ENCODE data around the gene MCRIP2.

The MCRIP2 gene

GRCh38 chr16:647173-647902 lies 5.7 kb downstream of the MCRIP2 start:
- no peak for DNase-seq

DNA sequence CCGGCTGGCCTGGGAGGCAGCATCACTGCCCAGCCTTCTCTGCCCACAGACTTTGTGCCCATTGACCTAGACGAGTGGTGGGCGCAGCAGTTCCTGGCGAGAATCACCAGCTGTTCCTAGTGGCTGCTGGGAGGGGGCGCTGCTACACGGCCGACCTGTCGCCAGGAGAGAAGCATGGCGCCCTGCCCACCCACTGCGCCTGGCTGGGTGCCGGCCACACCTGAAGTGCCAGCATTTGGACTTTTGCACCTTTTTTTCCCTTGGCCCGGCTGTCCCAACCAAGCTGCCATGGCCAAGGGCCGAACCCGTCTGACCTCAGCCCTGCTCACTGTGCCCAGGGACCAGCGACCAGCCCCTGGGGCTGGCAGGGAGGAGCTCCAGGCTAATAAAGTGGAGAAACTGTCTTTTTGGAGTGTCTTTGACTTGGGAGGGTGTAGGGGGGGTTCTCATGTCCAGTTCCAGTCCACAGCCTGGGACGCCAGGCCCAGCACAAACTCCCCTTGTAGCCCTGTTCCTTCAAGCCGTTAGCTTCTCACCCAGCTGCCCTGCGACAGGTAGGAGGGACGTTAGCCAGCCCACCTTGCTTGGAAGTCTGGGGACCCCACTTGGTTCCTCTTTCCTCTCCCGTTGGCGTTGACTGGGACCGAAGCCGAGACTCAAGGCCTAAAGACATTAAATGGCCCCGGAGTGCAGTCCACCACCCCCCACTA lies 6.6 kb downstream of the MCRIP2 start:
- DNase-seq, result no peak

- peak; percentile 93 for DNase-seq
Measured at GRCh38 chr16:648781-649589, 7.4 kb downstream of the MCRIP2 start, which contains the start of gene WDR90. Gene WDR90 (plus strand): TSS chr16:649365. CDS start chr16:649417, 52 bp downstream.

GRCh38 chr16:649631-650030 lies 8.0 kb downstream of the MCRIP2 start:
- no peak for DNase-seq

DNA sequence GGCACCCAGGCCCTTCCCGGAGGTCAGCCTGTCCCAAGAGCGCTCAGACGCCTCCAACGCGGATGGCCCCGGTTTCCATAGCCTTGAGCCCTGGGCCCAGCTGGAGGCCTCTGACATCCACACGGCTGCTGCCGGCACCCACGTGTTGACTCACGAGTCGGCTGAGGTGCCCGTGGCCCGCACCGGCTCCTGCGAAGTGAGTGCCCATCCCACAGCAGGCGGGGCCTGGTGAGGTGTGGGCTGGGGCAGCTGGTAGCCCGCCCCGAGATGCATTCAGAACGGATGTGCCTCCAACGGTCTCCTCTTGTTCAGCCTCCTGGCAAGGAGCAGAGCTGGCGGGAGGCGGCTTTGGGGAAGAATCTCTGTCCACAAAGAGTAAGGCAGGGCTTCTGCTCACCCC lies 10.2 kb downstream of the MCRIP2 start:
- no peak for DNase-seq

DNA sequence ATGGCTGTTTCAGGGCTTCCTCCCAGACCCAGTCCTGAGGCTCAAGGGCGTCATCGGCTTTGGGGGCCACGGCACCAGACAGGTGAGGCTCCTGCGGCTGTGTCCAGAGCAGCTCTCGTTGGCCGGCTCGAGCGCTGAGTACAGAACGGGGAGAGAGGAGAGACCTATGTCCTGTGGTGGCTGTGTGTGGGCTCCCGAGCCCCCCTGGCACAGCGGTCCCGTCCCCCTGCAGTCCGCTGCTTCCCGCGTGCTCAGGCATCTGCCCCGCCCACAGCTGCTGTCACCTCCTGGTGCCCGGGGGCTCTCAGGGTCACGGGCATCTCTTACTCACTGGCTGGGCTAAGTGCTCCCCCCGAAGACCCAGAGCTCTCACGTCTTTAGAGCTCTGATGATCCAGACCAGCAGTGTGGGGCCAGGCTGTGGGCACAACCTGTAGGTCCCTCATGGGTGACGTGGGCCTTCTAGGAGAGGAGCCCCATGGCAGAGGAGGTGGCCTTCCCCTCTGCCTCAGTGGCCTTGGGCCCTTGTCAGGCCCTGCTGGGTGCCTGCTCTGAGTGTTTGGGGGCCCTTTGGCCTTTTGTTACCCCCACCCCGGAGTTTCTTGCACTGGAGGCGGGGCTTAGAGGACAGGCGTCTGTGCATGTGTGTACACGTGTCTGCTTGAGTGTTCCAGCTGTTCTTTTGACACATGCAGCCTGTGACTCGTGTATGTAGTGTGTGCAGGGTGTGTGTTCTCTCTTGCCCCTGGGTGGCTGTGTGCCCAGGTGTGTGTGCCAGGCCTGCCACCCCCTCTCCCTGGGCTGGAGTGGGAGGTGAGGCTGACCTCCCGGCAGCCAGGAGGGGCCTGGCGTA lies 11.1 kb downstream of the MCRIP2 start:
- DNase-seq, result no peak

DNA sequence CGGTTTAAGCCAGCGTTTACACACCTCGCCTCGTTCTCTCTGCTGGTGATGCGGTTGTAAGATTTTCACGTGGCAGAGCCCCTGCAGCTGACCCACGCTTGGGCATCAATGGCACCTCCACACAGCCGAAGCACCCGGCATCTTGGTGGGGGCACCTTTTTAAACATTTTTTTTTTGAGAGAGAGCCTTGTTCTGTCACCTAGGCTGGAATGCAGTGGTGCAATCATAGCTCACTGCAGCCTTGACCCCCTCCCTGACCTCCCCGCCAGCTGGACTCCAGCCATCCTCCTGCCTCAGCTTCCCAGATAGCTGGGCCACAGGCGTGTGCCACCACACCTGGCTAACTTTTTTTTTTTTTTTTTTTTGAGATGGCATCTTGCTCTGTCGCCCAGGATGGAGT lies 12.4 kb downstream of the MCRIP2 start:
- DNase-seq, result no peak

DNA sequence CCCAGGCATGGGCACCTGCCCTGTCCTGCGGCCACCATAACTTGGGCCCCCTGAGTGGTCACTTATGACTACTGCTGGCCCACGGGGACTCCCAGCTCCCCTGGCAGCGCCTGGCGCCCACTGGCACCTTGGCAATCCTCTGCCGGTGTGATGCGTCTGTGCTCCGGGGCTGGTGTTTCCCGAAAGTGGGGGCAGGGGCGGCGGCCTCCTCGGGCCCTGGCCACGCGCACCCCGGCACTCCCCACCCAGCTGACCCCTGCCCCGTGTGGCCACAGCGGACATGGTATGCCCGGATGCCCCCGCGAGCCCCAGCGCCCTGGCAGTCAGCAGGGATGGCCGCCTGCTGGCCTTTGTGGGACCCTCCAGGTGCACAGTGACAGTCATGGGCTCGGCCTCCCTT lies 15.9 kb downstream of the MCRIP2 start:
- DNase-seq, result no peak

- no peak for DNase-seq
Measured at GRCh38 chr16:658679-659571, 17.3 kb downstream of the MCRIP2 start.

DNA sequence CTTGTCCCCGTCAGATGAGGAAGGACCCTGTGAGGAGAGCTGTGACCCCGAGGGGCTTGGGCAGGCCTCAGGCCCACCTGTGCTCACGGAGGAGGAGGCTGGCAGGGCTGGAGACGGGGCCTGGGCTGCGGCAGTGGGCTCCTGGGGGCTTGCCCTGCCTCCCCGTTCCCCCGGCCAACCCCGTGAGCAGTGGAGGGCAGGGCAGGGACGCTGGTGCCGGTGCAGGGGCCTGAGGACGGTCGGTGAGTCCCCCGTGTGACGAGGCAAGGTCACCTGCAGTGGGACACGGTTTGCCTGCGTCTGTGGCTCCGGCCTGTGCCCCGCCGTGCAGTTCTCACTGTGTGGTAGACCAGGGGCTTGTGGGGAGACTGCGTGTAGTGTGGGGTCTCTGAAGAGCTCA lies 18.0 kb downstream of the MCRIP2 start:
- no peak for DNase-seq

DNA sequence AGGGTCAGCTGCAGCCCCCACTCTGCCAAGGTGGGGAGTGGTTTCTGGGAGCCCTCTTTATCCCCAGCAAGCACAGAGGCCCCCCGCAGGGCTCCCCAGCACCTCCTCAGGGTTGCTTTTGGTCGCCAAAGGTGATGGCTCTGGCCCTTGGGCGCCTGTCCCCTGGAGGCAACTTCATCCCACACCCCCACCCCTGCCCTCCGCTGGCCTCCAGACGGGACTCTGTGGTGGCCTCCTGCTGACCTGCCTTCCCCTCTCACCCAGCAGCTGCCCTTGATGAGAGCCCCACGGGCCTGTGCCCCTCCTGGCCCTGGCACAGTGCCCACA lies 18.5 kb downstream of the MCRIP2 start:
- no peak for DNase-seq

- peak; percentile 61 for DNase-seq
Measured at GRCh38 chr16:660459-661183, 19.0 kb downstream of the MCRIP2 start.

GRCh38 chr16:661184-661821 lies 19.7 kb downstream of the MCRIP2 start:
- DNase-seq, result peak; percentile 50

GRCh38 chr16:662095-662494 lies 20.5 kb downstream of the MCRIP2 start:
- no peak for DNase-seq

DNA sequence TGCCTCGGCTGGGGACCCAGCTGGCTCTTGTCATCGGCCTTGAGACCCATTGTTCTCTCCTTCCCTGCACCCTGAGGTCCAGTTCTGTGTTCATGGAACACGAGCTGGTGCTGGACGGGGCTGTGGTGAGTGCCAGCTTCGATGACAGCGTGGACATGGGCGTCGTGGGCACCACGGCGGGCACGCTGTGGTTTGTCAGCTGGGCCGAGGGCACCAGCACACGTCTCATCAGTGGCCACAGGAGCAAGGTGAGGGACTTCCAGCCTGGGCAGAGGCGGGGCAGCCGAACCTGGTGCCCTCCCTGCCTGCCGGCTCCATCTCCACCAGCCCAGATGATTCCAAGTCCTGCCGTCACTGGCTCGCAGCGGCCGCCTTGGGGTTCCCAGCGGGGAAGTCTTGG lies 21.0 kb downstream of the MCRIP2 start:
- DNase-seq, result no peak

- no peak for DNase-seq
Measured at GRCh38 chr16:666572-666971, 24.9 kb downstream of the MCRIP2 start.

GRCh38 chr16:667113-667779 lies 25.6 kb downstream of the MCRIP2 start:
- no peak for DNase-seq

GRCh38 chr16:667780-668518 lies 26.3 kb downstream of the MCRIP2 start, which contains the start of gene RHOT2:
Gene RHOT2 (plus strand): TSS chr16:668132. CDS start chr16:668200, 68 bp downstream.
- DNase-seq, result peak; percentile 74

All from right kidney (tissue), 1 donor.